Thyroid gland (tissue), 4 donors: ENCODE measurements around the gene CD80.

Experiments
- POLR2A ChIP-seq, 2 donors: fragments of 450-650 bp; IDR thresholded peaks; one replicate each; pipeline ENCODE4 v1.6.1; 2017; ENCODE audit warnings: antibody characterized with exemption in 2 of 2, mild to moderate bottlenecking in 2 of 2, moderate library complexity in 1 of 2
- TF ChIP-seq, protein P1 (sequence below), 6 experiments: fragments of 200-600 bp in 3 of 6; fragments of 450-650 bp in 3 of 6; sonication (generic) in 3 of 6; IDR thresholded peaks; one replicate each; pipeline ENCODE4 v1.5.1; 2016 to 2019; ENCODE audit warnings: antibody characterized with exemption in 6 of 6, mild to moderate bottlenecking in 2 of 6, inconsistent platforms in 1 of 6, moderate library complexity in 1 of 6

DNA sequence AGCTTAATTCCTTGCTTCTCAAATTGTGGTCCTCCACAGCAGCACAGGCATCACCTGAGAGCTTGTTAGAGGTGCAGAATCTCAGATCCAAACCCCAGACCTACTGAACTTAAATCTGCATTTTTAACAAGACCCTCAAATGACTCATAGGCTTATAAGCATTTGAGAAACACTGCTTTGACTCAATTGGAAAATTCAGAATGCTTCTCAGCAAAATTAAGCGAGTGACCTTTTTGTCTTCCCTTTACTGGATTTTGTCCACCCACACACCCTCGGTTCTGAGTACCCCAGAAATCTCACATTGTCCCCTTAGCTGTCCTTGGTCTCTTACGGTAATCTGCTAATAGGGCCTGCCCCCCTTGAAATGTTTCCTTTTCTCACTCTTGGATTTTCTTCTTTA is 17.9 kb downstream of the CD80 start:
- TF ChIP-seq, protein P1, sequence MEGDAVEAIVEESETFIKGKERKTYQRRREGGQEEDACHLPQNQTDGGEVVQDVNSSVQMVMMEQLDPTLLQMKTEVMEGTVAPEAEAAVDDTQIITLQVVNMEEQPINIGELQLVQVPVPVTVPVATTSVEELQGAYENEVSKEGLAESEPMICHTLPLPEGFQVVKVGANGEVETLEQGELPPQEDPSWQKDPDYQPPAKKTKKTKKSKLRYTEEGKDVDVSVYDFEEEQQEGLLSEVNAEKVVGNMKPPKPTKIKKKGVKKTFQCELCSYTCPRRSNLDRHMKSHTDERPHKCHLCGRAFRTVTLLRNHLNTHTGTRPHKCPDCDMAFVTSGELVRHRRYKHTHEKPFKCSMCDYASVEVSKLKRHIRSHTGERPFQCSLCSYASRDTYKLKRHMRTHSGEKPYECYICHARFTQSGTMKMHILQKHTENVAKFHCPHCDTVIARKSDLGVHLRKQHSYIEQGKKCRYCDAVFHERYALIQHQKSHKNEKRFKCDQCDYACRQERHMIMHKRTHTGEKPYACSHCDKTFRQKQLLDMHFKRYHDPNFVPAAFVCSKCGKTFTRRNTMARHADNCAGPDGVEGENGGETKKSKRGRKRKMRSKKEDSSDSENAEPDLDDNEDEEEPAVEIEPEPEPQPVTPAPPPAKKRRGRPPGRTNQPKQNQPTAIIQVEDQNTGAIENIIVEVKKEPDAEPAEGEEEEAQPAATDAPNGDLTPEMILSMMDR (IDR thresholded peaks at IDR 0.05), result no peak
- no peak for TF ChIP-seq POLR2A (IDR thresholded peaks at IDR 0.05)
